K562 (cell line): ENCODE data around the gene PPP1R16B. TPM values are rescaled to one million over a fixed set of nuclear protein-coding genes. Genes with fewer than 3 reads are reported as not detected.

Experiments used
- CREB3L1 ChIP-seq: fragments of 450-650 bp; IDR thresholded peaks from 2 replicates; pipeline ENCODE4 v1.6.1; 2014; ENCODE audit warnings: low read depth, mild to moderate bottlenecking, moderate library complexity, borderline replicate concordance
- CREBBP ChIP-seq: IDR thresholded peaks from one replicate; pipeline ENCODE4 v1.6.1; 2012; ENCODE audit warnings: low read depth, mild to moderate bottlenecking, control low read depth, inconsistent platforms, low read length
- E4F1 ChIP-seq: fragments of 250-450 bp; sonication (Bioruptor Pico); IDR thresholded peaks from 2 replicates; pipeline ENCODE4 v1.5.0; 2021; ENCODE audit warnings: mild to moderate bottlenecking, borderline replicate concordance
- ESRRB ChIP-seq: fragments of 250-450 bp; sonication (Bioruptor Pico); IDR thresholded peaks from 2 replicates; pipeline ENCODE4 v1.5.0; 2020; ENCODE audit warnings: mild to moderate bottlenecking, moderate library complexity, borderline replicate concordance
- FOSL1 ChIP-seq: fragments of 200-800 bp; sonication (Bioruptor generic); conservative IDR thresholded peaks from 2 replicates; pipeline ENCODE4 v1.6.1; 2016; ENCODE audit warnings: missing genetic modification characterization, missing compliant biosample characterization
- FOXK2 ChIP-seq, 2 experiments: fragments of 450-650 bp; IDR thresholded peaks in 1 of 2; conservative IDR thresholded peaks in 1 of 2; 2 replicates each; pipeline ENCODE4 v1.6.1; 2016; ENCODE audit warnings: low read depth in 2 of 2, mild to moderate bottlenecking in 1 of 2
- HNRNPUL1 ChIP-seq: fragments of 200-400 bp; formaldehyde crosslinking; IDR thresholded peaks from 2 replicates; pipeline ENCODE4 v1.6.1; 2017; ENCODE audit warnings: low read length
- KLF13 ChIP-seq: fragments of 450-650 bp; IDR thresholded peaks from 2 replicates; pipeline ENCODE4 v1.6.1; 2016; ENCODE audit warnings: missing genetic modification characterization, low read depth, mild to moderate bottlenecking, missing compliant biosample characterization, moderate library complexity, borderline replicate concordance
- NFIC ChIP-seq: fragments of 450-650 bp; IDR thresholded peaks from 2 replicates; pipeline ENCODE4 v1.6.1; 2017; ENCODE audit warnings: mild to moderate bottlenecking, inconsistent platforms
- RBM15 ChIP-seq: fragments of 200-400 bp; formaldehyde crosslinking; IDR thresholded peaks from 2 replicates; pipeline ENCODE4 v1.6.1; 2018; ENCODE audit warnings: mild to moderate bottlenecking, low read length, moderate library complexity; ENCODE audit not compliant: insufficient read depth
- RNF2 ChIP-seq: sonication (generic); IDR thresholded peaks from 2 replicates; pipeline ENCODE4 v1.6.1; 2016
- STAT5A ChIP-seq: IDR thresholded peaks from 2 replicates; pipeline ENCODE4 v1.6.1; 2012; ENCODE audit warnings: low read length, inconsistent platforms, borderline replicate concordance
- TSHZ1 ChIP-seq: fragments of 250-450 bp; sonication (Bioruptor Pico); IDR thresholded peaks from 2 replicates; pipeline ENCODE4 v1.4.0; 2020; ENCODE audit warnings: mild to moderate bottlenecking, moderate library complexity
- ZNF398 ChIP-seq: fragments of 250-450 bp; sonication (Bioruptor Pico); IDR thresholded peaks from 2 replicates; pipeline ENCODE4 v1.8.0; 2021; ENCODE audit warnings: moderate library complexity, mild to moderate bottlenecking, inconsistent platforms
- polyA plus RNA-seq, 8 experiments: library from polyadenylated mRNA; depleted of rRNA in 4 of 8; stranded (reverse) in 5 of 8; unstranded in 3 of 8; fragments of >200 nt; fragmentation: Nextera tagmentation in 2 of 8; fragmentation: Illumina TruSeq in 1 of 8; extraction: Ambion mirVana in 2 of 8; extraction: Trizol in 1 of 8; gene quantifications; 2 replicates each; pipeline versions ENCODE4 v1.2.1 to v1.2.3, GENCODE V29; 2011 to 2014; ENCODE audit warnings: inconsistent platforms in 1 of 8, missing spikeins in 1 of 8
- total RNA-seq, 7 experiments: library from RNA; depleted of rRNA in 6 of 7; stranded (reverse); fragments of >200 nt in 6 of 7; fragmentation: Illumina TruSeq in 2 of 7; extraction: Trizol in 2 of 7; gene quantifications; 2 replicates each; pipeline versions ENCODE4 v1.2.1 to v1.2.3, GENCODE V29; 2011 to 2021; ENCODE audit warnings: low replicate concordance in 1 of 7

PPP1R16B gene
- total and polyA plus RNA-seq, 9 of the 15 experiments (the other 6 are each of a cell fraction or from before 2014, with no cell fraction given), result 1.5 to 11.5 (median 6.8) TPM

GRCh38 chr20:38926142-38926933 lies 120.8 kb downstream of the PPP1R16B start, which contains the start of gene FAM83D (continued):
- TF ChIP-seq NFIC, result peak; percentile 77
- TF ChIP-seq RNF2, result no peak
- no peak; the same call in 1 of the 2 replicates for TF ChIP-seq FOSL1 (tag)
- no peak for TF ChIP-seq TSHZ1 (CRISPR knock-in tag)
- no peak for TF ChIP-seq ZNF398 (CRISPR knock-in tag)
- no peak for TF ChIP-seq CREB3L1
- no peak; the same call in 1 of the 2 replicates for TF ChIP-seq STAT5A
- TF ChIP-seq E4F1 (CRISPR knock-in tag), result no peak
- no peak for TF ChIP-seq KLF13 (tag)
- TF ChIP-seq FOXK2 (conservative IDR thresholded peaks at IDR 0.05 in 1 of 2, IDR thresholded peaks at IDR 0.05 in 1 of 2; ENCODE audit: low read depth in 2 of 2), result no peak
- TF ChIP-seq CREBBP, result no peak
- no peak for TF ChIP-seq ESRRB (CRISPR knock-in tag)
- no peak for TF ChIP-seq RBM15
- TF ChIP-seq HNRNPUL1, result no peak
